ENCODE results near the gene PRKCA. TPM values are rescaled to one million over a fixed set of nuclear protein-coding genes. Genes with fewer than 3 reads are reported as not detected.

The PRKCA gene
- total and polyA plus RNA-seq, 9 of the 15 experiments (the other 6 are each of a cell fraction or from before 2014, with no cell fraction given) = 3.2 to 33.0 (median 17.8) TPM

- no peak for TF ChIP-seq PBX2 (CRISPR knock-in tag; IDR thresholded peaks at IDR 0.05; ENCODE audit: low read depth)
- TF ChIP-seq PBX2 (tag; conservative IDR thresholded peaks at IDR 0.05; ENCODE audit: low read depth) = 0 out of 2 replicates have a peak, but pooled peaks have one; percentile 13
- TF ChIP-seq MEIS2 (IDR thresholded peaks at IDR 0.05; ENCODE audit: partially characterized antibody) = peak; percentile 15
- no peak for TF ChIP-seq RBFOX2 (IDR thresholded peaks at IDR 0.05; ENCODE audit: low read depth, low read length)
- TF ChIP-seq KDM1A (IDR thresholded peaks at IDR 0.05) = 0 out of 4 replicates have a peak, but pooled peaks of 1 of the 2 experiments have one; percentile 6
- no peak for TF ChIP-seq ZNF511 (CRISPR knock-in tag; IDR thresholded peaks at IDR 0.05)
- TF ChIP-seq RBM25 (IDR thresholded peaks at IDR 0.05; ENCODE audit: low read depth, low read length, severe bottlenecking) = peak; percentile 74
- TF ChIP-seq ESRRA (IDR thresholded peaks at IDR 0.05; ENCODE audit: borderline replicate concordance, low read depth) = peak; percentile 45; the same call in 1 of the 2 replicates
- Histone ChIP-seq H2AFZ (ENCODE audit: low read depth, low read length) (no peak overlapping the region), H3K4me3 (no peak overlapping the region), H3K36me3 (ENCODE audit: control insufficient read depth, insufficient read depth, low read length) (no peaks in the 10 kb centered on the region), H3K27me3 (ENCODE audit: control insufficient read depth in 2 of 2, insufficient read depth in 2 of 2, low read length in 2 of 2) (no peaks in the 10 kb centered on the region), H4K20me1 (replicated peaks; ENCODE audit: control insufficient read depth, insufficient read depth, low read length) (no peaks in the 10 kb centered on the region), H3K9ac (ENCODE audit: insufficient read depth in 1 of 2, low read depth in 2 of 2, low read length in 2 of 2) (no peak overlapping the region), H3K4me1 (replicated peaks in 1 of 2; ENCODE audit: control insufficient read depth in 2 of 2, insufficient read depth in 2 of 2, low read length in 2 of 2) (no peaks in the 10 kb centered on the region), H3K9me1 (ENCODE audit: control insufficient read depth, insufficient read depth, low read length) (no peaks in the 10 kb centered on the region), H3K27ac (ENCODE audit: extremely low read depth, low read depth, low read length) (no peak overlapping the region), H3K4me2 (ENCODE audit: insufficient read depth, low read length) (no peak overlapping the region), H3K79me2 (ENCODE audit: control insufficient read depth, insufficient read depth, low read length) (no peaks in the 10 kb centered on the region), H3K9me3 (replicated peaks; ENCODE audit: control insufficient read depth, insufficient read depth, low read depth, low read length) (no peaks in the 10 kb centered on the region)
- no TSS peak for BruUV-seq (replicated peaks)
- intact Hi-C loops (cut with micrococcal nuclease) = no loop called here
- in situ Hi-C loops (cut with MboI) = no loop called here
- 46% methylated on average over 4 of the region's 4 CpGs for WGBS (ENCODE audit: insufficient coverage, low coverage, missing lambda C conversion rate)
- DNase-seq (ENCODE audit: extremely low read depth in 1 of 4, low spot score in 3 of 4) (no peak), FAIRE-seq (no peak), ATAC-seq (no peak)
- ChIA-PET POLR2A (no interaction called here), CTCF (ENCODE audit: low intra/inter-chr PET ratio) (interaction anchor here (0.9 kb wide), 1 partner anchor 359 kb away, joined by 3 read pairs; no protein-coding TSS in a partner anchor)
Measured at GRCh38 chr17:66614469-66614868, 312.1 kb downstream of the PRKCA start.

Measured in K562 (cell line).